A549 treated with CORT108297 at 1 μM for 4 hours (cell line): Measurements from ENCODE around the gene COL15A1. TPM values are rescaled to one million over a fixed set of nuclear protein-coding genes. Genes with fewer than 3 reads are reported as not detected.

Experiments used
- total RNA-seq: library from RNA; stranded (reverse); fragments of 200-300 nt; extraction: Qiagen RNA extraction; gene quantifications from 5 replicates; pipeline ENCODE4 v1.2.3, GENCODE V29; 2022

COL15A1 gene
- 0.39 to 0.80 TPM (median 0.51 TPM) in 5 replicates for total RNA-seq

GRCh38 chr9:98943682-98944056, at the start of gene COL15A1:
COL15A1 (plus strand) TSS chr9:98943907; CDS start chr9:98944062, 155 bp downstream.

GRCh38 chr9:99104459-99105151, 160.9 kb downstream of the COL15A1 start, which contains the start of gene TGFBR1:
TGFBR1 (plus strand) TSS chr9:99105113; CDS start chr9:99105206, 93 bp downstream.

Other genes with a start within 250 kb of the COL15A1 start
- 0.17 to 0.31 TPM (median 0.22 TPM) in 5 replicates for gene GABBR2, start 235.0 kb upstream of the COL15A1 start, total RNA-seq
- gene ANKS6, start 147.4 kb upstream of the COL15A1 start, total RNA-seq: 13.7 to 27.1 TPM (median 23.8 TPM) in 5 replicates
- gene GALNT12, start 136.2 kb upstream of the COL15A1 start, total RNA-seq: 3.4 to 5.3 TPM (median 4.9 TPM) in 5 replicates
- 42.6 to 90.6 TPM (median 66.1 TPM) in 5 replicates for gene TGFBR1, start 161.2 kb downstream of the COL15A1 start, total RNA-seq